Panc1 (cell line): ENCODE data around the gene CADM1. TPM values are rescaled to one million over a fixed set of nuclear protein-coding genes. Genes with fewer than 3 reads are reported as not detected.

Experiments used
- ATAC-seq: fragments of 200-7000 bp; cut with Tn5 transposase; 2 replicates; pipeline ENCODE4 v1.9.1; 2020; ENCODE audit warnings: mild to moderate bottlenecking, moderate library complexity
- BruUV-seq: library from RNA; stranded (reverse); fragments of 400-500 nt; replicated peaks from 2 replicates; lab custom pipeline; 2021; lab: Mats Ljungman, UMichigan
- CTCF ChIA-PET: fragments of 300-600 bp; sonication (Branson Sonifier 250); formaldehyde crosslinking; loops from one replicate; lab custom pipeline; 2022; ENCODE audit warnings: antibody characterized with exemption; lab: Charles Lee
- POLR2A ChIA-PET: fragments of 300-600 bp; sonication (Branson Sonifier 250); formaldehyde crosslinking; loops from one replicate; lab custom pipeline; 2022; ENCODE audit warnings: antibody characterized with exemption; lab: Charles Lee
- DNase-seq: peaks from one replicate; pipeline ENCODE4 v3.0.0-alpha.2; 2010; ENCODE audit warnings: low read depth, low spot score
- H3K27ac ChIP-seq: 2 replicates; pipeline ENCODE4 v1.5.1; 2011; ENCODE audit warnings: mild to moderate bottlenecking, low read length, inconsistent platforms
- H3K27me3 ChIP-seq: fragments of 200-500 bp; sonication (Bioruptor generic); 2 replicates; pipeline ENCODE4 v1.6.0; 2014; ENCODE audit warnings: low read length, inconsistent platforms; ENCODE audit not compliant: control insufficient read depth, insufficient read depth
- H3K36me3 ChIP-seq: fragments of 200-500 bp; sonication (Bioruptor generic); 2 replicates; pipeline ENCODE4 v1.5.1; 2014; ENCODE audit warnings: inconsistent platforms, mild to moderate bottlenecking, low read length, moderate library complexity; ENCODE audit not compliant: control insufficient read depth, insufficient read depth
- H3K4me1 ChIP-seq: 2 replicates; pipeline ENCODE4 v1.5.1; 2011; ENCODE audit warnings: inconsistent platforms, mild to moderate bottlenecking, low read length, moderate library complexity; ENCODE audit not compliant: control insufficient read depth, insufficient read depth
- H3K4me3 ChIP-seq, 2 experiments: 2 replicates each; pipeline ENCODE4 v1.5.1; 2011 to 2012; ENCODE audit warnings: low read depth in 2 of 2, low read length in 2 of 2, mild to moderate bottlenecking in 2 of 2, inconsistent platforms in 1 of 2, moderate library complexity in 1 of 2
- H3K9me3 ChIP-seq: fragments of 200-500 bp; sonication (Bioruptor generic); 2 replicates; pipeline ENCODE4 v1.5.1; 2014; ENCODE audit warnings: low read depth, mild to moderate bottlenecking, inconsistent platforms, low read length, moderate library complexity; ENCODE audit not compliant: control insufficient read depth, insufficient read depth
- POLR2AphosphoS5 ChIP-seq: IDR thresholded peaks from 2 replicates; pipeline ENCODE4 v1.6.1; 2012; ENCODE audit warnings: mild to moderate bottlenecking, low read depth, low read length, moderate library complexity
- REST ChIP-seq, 2 experiments: IDR thresholded peaks; 2 replicates each; pipeline ENCODE4 v1.6.1; 2011 to 2012; ENCODE audit warnings: low read depth in 2 of 2, control low read depth in 1 of 2, low read length in 1 of 2, mild to moderate bottlenecking in 1 of 2, moderate library complexity in 1 of 2; ENCODE audit not compliant: insufficient read depth in 1 of 2
- SIN3A ChIP-seq: IDR thresholded peaks from 2 replicates; pipeline ENCODE4 v1.6.1; 2012; ENCODE audit warnings: low read depth, mild to moderate bottlenecking, low read length, moderate library complexity, borderline replicate concordance; ENCODE audit not compliant: insufficient read depth
- TCF7L2 ChIP-seq: IDR thresholded peaks from 2 replicates; pipeline ENCODE4 v1.6.1; 2011; ENCODE audit warnings: mild to moderate bottlenecking, low read depth, low read length, inconsistent platforms
- in situ Hi-C: cut with HindIII; loops from 2 replicates; pipeline ENCODE4 v1.10.0; 2016; ENCODE audit warnings: low sequenced_read_pairs, low pct_unique_long_range_greater_than_20kb
- intact Hi-C: fragments of 100-400 bp; cut with micrococcal nuclease; formaldehyde crosslinking; loops from one replicate; pipeline ENCODE4 v1.10.0; 2022; ENCODE audit not compliant: unreplicated experiment
- total RNA-seq: library from RNA; stranded (reverse); gene quantifications from one replicate; pipeline ENCODE4 v1.2.1, GENCODE V29; 2021; ENCODE audit not compliant: unreplicated experiment
- TF ChIP-seq, protein P1 (sequence below): fragments of 450-650 bp; IDR thresholded peaks from 2 replicates; pipeline ENCODE4 v1.5.1; 2017; ENCODE audit warnings: mild to moderate bottlenecking

The CADM1 gene
- total RNA-seq, 1 experiment from 2014 or later, result 3.9 TPM

- ATAC-seq (no peak), DNase-seq (no peak)
- CTCF ChIA-PET, result no interaction called here
- no peak for TF ChIP-seq POLR2AphosphoS5
- no peak for TF ChIP-seq TCF7L2
- no peak for TF ChIP-seq REST (IDR thresholded peaks at IDR 0.05; ENCODE audit: insufficient read depth in 1 of 2, low read depth in 2 of 2, low read length in 1 of 2)
- TF ChIP-seq, protein P1, sequence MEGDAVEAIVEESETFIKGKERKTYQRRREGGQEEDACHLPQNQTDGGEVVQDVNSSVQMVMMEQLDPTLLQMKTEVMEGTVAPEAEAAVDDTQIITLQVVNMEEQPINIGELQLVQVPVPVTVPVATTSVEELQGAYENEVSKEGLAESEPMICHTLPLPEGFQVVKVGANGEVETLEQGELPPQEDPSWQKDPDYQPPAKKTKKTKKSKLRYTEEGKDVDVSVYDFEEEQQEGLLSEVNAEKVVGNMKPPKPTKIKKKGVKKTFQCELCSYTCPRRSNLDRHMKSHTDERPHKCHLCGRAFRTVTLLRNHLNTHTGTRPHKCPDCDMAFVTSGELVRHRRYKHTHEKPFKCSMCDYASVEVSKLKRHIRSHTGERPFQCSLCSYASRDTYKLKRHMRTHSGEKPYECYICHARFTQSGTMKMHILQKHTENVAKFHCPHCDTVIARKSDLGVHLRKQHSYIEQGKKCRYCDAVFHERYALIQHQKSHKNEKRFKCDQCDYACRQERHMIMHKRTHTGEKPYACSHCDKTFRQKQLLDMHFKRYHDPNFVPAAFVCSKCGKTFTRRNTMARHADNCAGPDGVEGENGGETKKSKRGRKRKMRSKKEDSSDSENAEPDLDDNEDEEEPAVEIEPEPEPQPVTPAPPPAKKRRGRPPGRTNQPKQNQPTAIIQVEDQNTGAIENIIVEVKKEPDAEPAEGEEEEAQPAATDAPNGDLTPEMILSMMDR, result no peak
- TF ChIP-seq SIN3A, result no peak
- no TSS peak for BruUV-seq
- H3K27me3 ChIP-seq, result peaks cover 3% of the 10 kb centered on the region; the same call in 1 of the 2 replicates
- in situ Hi-C loops, result no loop called here
- H3K4me3 ChIP-seq, result no peak overlapping the region
- H3K36me3 ChIP-seq, result no peaks in the 10 kb centered on the region
- H3K4me1 ChIP-seq, result no peaks in the 10 kb centered on the region
- intact Hi-C loops, result no loop called here
- POLR2A ChIA-PET, result no interaction called here
- no peak overlapping the region for H3K27ac ChIP-seq
- no peaks in the 10 kb centered on the region for H3K9me3 ChIP-seq
Measured at GRCh38 chr11:115518983-115519628, 14.9 kb upstream of the CADM1 start.

GRCh38 chr11:115515647-115516395 lies 11.6 kb upstream of the CADM1 start:
- no peak overlapping the region for H3K27ac ChIP-seq
- intact Hi-C loops, result no loop called here
- in situ Hi-C loops, result no loop called here
- ChIA-PET POLR2A (no interaction called here), CTCF (no interaction called here)
- no peaks in the 10 kb centered on the region for H3K9me3 ChIP-seq
- no TSS peak for BruUV-seq
- H3K27me3 ChIP-seq, result peaks cover 20% of the 10 kb centered on the region
- no peaks in the 10 kb centered on the region for H3K36me3 ChIP-seq
- no peak for DNase-seq
- no peaks in the 10 kb centered on the region for H3K4me1 ChIP-seq
- no peak for ATAC-seq
- H3K4me3 ChIP-seq, result no peak overlapping the region
- TF ChIP-seq POLR2AphosphoS5 (no peak), REST (IDR thresholded peaks at IDR 0.05; ENCODE audit: insufficient read depth in 1 of 2, low read depth in 2 of 2, low read length in 1 of 2) (no peak), TCF7L2 (no peak), SIN3A (no peak)
